Naive thymus-derived CD4-positive, alpha-beta T cell (primary cell): ENCODE measurements around the gene EXOC2. TPM values are rescaled to one million over a fixed set of nuclear protein-coding genes. Genes with fewer than 3 reads are reported as not detected.
A peak's percentile ranks its signal among the peaks of the same experiment; 100 is the strongest.

Source experiments
- ATAC-seq: fragments of 150-1000 bp; cut with Tn5 transposase; 2 replicates; pipeline ENCODE4 v1.10.0; 2021; ENCODE audit warnings: mild to moderate bottlenecking, moderate library complexity
- CTCF ChIA-PET: fragments of 350-600 bp; sonication (Branson Sonifier 250); formaldehyde crosslinking; loops from one replicate; lab custom pipeline; 2021; ENCODE audit warnings: antibody characterized with exemption; lab: Charles Lee
- POLR2A ChIA-PET: fragments of 350-600 bp; sonication (Branson Sonifier 250); formaldehyde crosslinking; loops from one replicate; lab custom pipeline; 2021; ENCODE audit warnings: antibody characterized with exemption, inconsistent platforms; lab: Charles Lee
- DNase-seq, 9 donors: peaks; one replicate each; pipeline versions ENCODE4 v3.0.0 to v3.0.0-alpha.2; 2020 to 2022; ENCODE audit warnings: mixed read lengths in 1 of 9
- H3K27ac ChIP-seq: one replicate; pipeline ENCODE4 v1.7.0; 2013; ENCODE audit warnings: mild to moderate bottlenecking, low read depth, low read length, moderate library complexity
- H3K27me3 ChIP-seq, 2 donors: one replicate each; pipeline ENCODE4 v1.7.0; 2013; ENCODE audit warnings: low read length in 2 of 2, mild to moderate bottlenecking in 2 of 2, moderate library complexity in 2 of 2; ENCODE audit not compliant: control insufficient read depth in 2 of 2, insufficient read depth in 2 of 2
- H3K36me3 ChIP-seq, 3 experiments: 1 replicate in 2 of 3; 2 replicates in 1 of 3; pipeline ENCODE4 v1.7.0; 2013; ENCODE audit warnings: low read length in 3 of 3, mild to moderate bottlenecking in 3 of 3, moderate library complexity in 1 of 3; ENCODE audit not compliant: insufficient read depth in 3 of 3, control insufficient read depth in 2 of 3
- H3K4me1 ChIP-seq, 2 donors: one replicate each; pipeline ENCODE4 v1.7.0; 2013; ENCODE audit warnings: low read length in 2 of 2, mild to moderate bottlenecking in 2 of 2, moderate library complexity in 1 of 2; ENCODE audit not compliant: control insufficient read depth in 2 of 2, insufficient read depth in 2 of 2
- H3K4me3 ChIP-seq: 2 replicates; pipeline ENCODE4 v1.7.0; 2013; ENCODE audit warnings: mild to moderate bottlenecking, low read length
- H3K9me3 ChIP-seq, 3 experiments: 1 replicate in 2 of 3; 2 replicates in 1 of 3; pipeline ENCODE4 v1.7.0; 2013; ENCODE audit warnings: low read length in 3 of 3; ENCODE audit not compliant: control insufficient read depth in 2 of 3
- H3K27ac Mint-ChIP-seq, 9 donors: one replicate each; pipeline ENCODE4 v1.8.0; 2020 to 2022; ENCODE audit warnings: mixed read lengths in 9 of 9, mild to moderate bottlenecking in 8 of 9, moderate library complexity in 5 of 9, inconsistent platforms in 2 of 9
- H3K27me3 Mint-ChIP-seq, 5 donors: one replicate each; pipeline ENCODE4 v1.8.0; 2021 to 2022; ENCODE audit warnings: mixed read lengths in 5 of 5, mild to moderate bottlenecking in 1 of 5
- H3K36me3 Mint-ChIP-seq, 5 donors: one replicate each; pipeline ENCODE4 v1.8.0; 2020 to 2022; ENCODE audit warnings: mixed read lengths in 5 of 5, mild to moderate bottlenecking in 3 of 5, inconsistent platforms in 1 of 5
- H3K4me1 Mint-ChIP-seq, 7 donors: one replicate each; pipeline ENCODE4 v1.8.0; 2020 to 2022; ENCODE audit warnings: mixed read lengths in 7 of 7, mild to moderate bottlenecking in 3 of 7, inconsistent platforms in 1 of 7
- H3K4me3 Mint-ChIP-seq, 10 donors: one replicate each; pipeline ENCODE4 v1.8.0; 2020 to 2022; ENCODE audit warnings: mild to moderate bottlenecking in 10 of 10, mixed read lengths in 10 of 10, moderate library complexity in 6 of 10, inconsistent platforms in 2 of 10
- H3K9me3 Mint-ChIP-seq, 11 donors: one replicate each; pipeline ENCODE4 v1.8.0; 2020 to 2022; ENCODE audit warnings: mixed read lengths in 11 of 11, mild to moderate bottlenecking in 4 of 11, inconsistent platforms in 1 of 11, moderate library complexity in 1 of 11
- intact Hi-C, 2 donors: fragments of 100-400 bp; cut with micrococcal nuclease; formaldehyde crosslinking; loops; one replicate each; pipeline ENCODE4 v1.15.1; 2023
- polyA plus RNA-seq, 2 donors: library from polyadenylated mRNA; unstranded; fragments of 300-500 nt; fragmentation: Illumina TruSeq; gene quantifications; one replicate each; pipeline ENCODE4 v1.2.3, GENCODE V29; 2021
- total RNA-seq, 6 experiments: library from RNA in 5 of 6; stranded (reverse) in 5 of 6; gene quantifications; 1 replicate in 5 of 6; 2 replicates in 1 of 6; pipeline ENCODE4 v1.2.3 and lab custom pipeline; 2021 to 2026

The EXOC2 gene
- total and polyA plus RNA-seq, 7 experiments from 2014 or later, result 26.7 to 45.4 (median 38.8) TPM

GRCh38 chr6:652865-653264 lies 40.1 kb downstream of the EXOC2 start:
- Mint-ChIP-seq H3K27me3 (no peaks in the 10 kb centered on the region), H3K4me3 (no peak overlapping the region), H3K4me1 (peaks cover 6 to 48% (median 15%) of the 10 kb centered on the region in 7 donors), H3K36me3 (peaks cover 11 to 36% (median 30%) of the 10 kb centered on the region in 5 donors), H3K9me3 (peaks cover 0 to 4% (median 0%) of the 10 kb centered on the region in 11 donors), H3K27ac (no peak overlapping the region)
- no peaks in the 10 kb centered on the region for H3K9me3 ChIP-seq
- ChIA-PET POLR2A (no interaction called here), CTCF (no interaction called here)
- H3K27ac ChIP-seq, result no peak overlapping the region
- no peaks in the 10 kb centered on the region for H3K27me3 ChIP-seq
- DNase-seq (no peak), ATAC-seq (no peak)
- no peak overlapping the region for H3K4me3 ChIP-seq
- intact Hi-C loops, result no loop called here
- H3K36me3 ChIP-seq, result peaks cover 0 to 11% (median 0%) of the 10 kb centered on the region in 3 experiments
- no peaks in the 10 kb centered on the region for H3K4me1 ChIP-seq

GRCh38 chr6:650098-650497 lies 42.8 kb downstream of the EXOC2 start:
- peaks cover 0 to 10% of the 10 kb centered on the region in 2 donors for H3K4me1 ChIP-seq
- no peak overlapping the region for H3K27ac ChIP-seq
- no peaks in the 10 kb centered on the region for H3K27me3 Mint-ChIP-seq
- H3K9me3 ChIP-seq, result no peaks in the 10 kb centered on the region
- ChIA-PET POLR2A (no interaction called here), CTCF (no interaction called here)
- intact Hi-C loops, result no loop called here
- no peak overlapping the region for H3K4me3 Mint-ChIP-seq
- DNase-seq, result no peak
- peaks cover 13 to 62% (median 35%) of the 10 kb centered on the region in 7 donors for H3K4me1 Mint-ChIP-seq
- no peaks in the 10 kb centered on the region for H3K36me3 ChIP-seq
- no peaks in the 10 kb centered on the region for H3K27me3 ChIP-seq
- ATAC-seq, result no peak
- peaks cover 0 to 4% (median 0%) of the 10 kb centered on the region in 11 donors for H3K9me3 Mint-ChIP-seq
- H3K36me3 Mint-ChIP-seq, result peaks cover 5 to 26% (median 15%) of the 10 kb centered on the region in 5 donors
- no peak overlapping the region for H3K4me3 ChIP-seq
- no peak overlapping the region for H3K27ac Mint-ChIP-seq

DNA sequence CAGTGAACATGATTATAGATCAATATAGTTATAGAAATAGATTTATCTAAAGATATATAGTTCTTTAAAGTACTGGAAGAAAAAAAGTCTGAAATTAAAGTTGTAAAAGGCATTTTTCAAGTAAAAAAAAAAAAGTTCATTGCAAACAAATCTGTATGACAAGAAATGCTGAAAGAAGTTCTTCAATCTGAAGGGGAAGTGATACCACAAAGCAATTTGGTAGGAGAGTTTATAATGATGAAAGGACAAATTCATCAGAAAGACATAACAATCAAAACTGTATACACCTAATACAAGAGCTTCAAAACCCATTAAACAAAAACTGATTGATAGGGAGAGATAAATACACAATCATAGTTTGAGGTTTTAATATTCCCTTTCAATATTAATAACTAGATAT lies 50.1 kb downstream of the EXOC2 start:
- no peak overlapping the region for H3K27ac Mint-ChIP-seq
- CTCF ChIA-PET, result no interaction called here
- Histone ChIP-seq H3K27me3 (no peaks in the 10 kb centered on the region), H3K4me1 (peaks cover 0 to 10% of the 10 kb centered on the region in 2 donors), H3K36me3 (no peaks in the 10 kb centered on the region), H3K27ac (no peak overlapping the region), H3K9me3 (no peaks in the 10 kb centered on the region), H3K4me3 (no peak overlapping the region)
- intact Hi-C loops, result loop anchor here in 1 of 2 donors (5.0 kb wide), 1 partner anchor 49 kb away; the partner anchor contains the start of gene EXOC2
- H3K36me3 Mint-ChIP-seq, result peaks cover 6 to 22% (median 14%) of the 10 kb centered on the region in 5 donors
- POLR2A ChIA-PET, result no interaction called here
- peaks cover 0 to 7% (median 0%) of the 10 kb centered on the region in 11 donors for H3K9me3 Mint-ChIP-seq
- H3K4me1 Mint-ChIP-seq, result peaks cover 9 to 63% (median 47%) of the 10 kb centered on the region in 7 donors
- no peak for DNase-seq
- no peak for ATAC-seq
- no peaks in the 10 kb centered on the region for H3K27me3 Mint-ChIP-seq
- H3K4me3 Mint-ChIP-seq, result no peak overlapping the region

- Mint-ChIP-seq H3K9me3 (peaks cover 0 to 7% (median 0%) of the 10 kb centered on the region in 11 donors), H3K36me3 (peaks cover 9 to 30% (median 22%) of the 10 kb centered on the region in 5 donors), H3K4me1 (peaks cover 13 to 51% (median 36%) of the 10 kb centered on the region in 7 donors), H3K27ac (peak overlapping the region in 2 of 9 donors; percentile 1 to 25), H3K4me3 (no peak overlapping the region), H3K27me3 (no peaks in the 10 kb centered on the region)
- CTCF ChIA-PET, result no interaction called here
- Histone ChIP-seq H3K4me1 (peaks cover 0 to 3% of the 10 kb centered on the region in 2 donors), H3K36me3 (peaks cover 0 to 8% (median 0%) of the 10 kb centered on the region in 3 experiments), H3K9me3 (no peaks in the 10 kb centered on the region), H3K4me3 (no peak overlapping the region), H3K27me3 (no peaks in the 10 kb centered on the region), H3K27ac (no peak overlapping the region)
- DNase-seq, result no peak
- intact Hi-C loops, result loop anchor here in 1 of 2 donors (5.0 kb wide), 1 partner anchor 51 kb away; the partner anchor contains the start of gene EXOC2
- POLR2A ChIA-PET, result no interaction called here
- no peak for ATAC-seq
Measured at GRCh38 chr6:641225-641985, 51.5 kb downstream of the EXOC2 start.

DNA sequence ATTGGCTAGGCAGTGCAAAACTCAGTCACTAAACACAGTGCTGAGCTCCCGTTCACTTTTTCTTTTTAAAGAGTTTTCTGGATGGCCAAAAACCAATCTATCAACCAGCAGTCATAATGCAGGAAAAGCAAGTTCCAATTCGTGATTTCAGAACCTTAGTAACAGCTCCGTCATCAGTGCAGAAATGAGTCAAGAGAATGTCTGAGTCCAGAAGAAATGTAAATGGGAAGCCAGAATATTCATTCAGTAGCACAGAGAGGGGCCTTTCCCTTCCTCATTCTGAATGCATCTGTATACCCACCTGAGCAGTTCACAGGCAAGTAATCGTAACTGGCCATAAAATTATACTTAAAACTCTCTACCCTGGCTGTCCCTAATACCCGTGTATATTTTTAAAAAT lies 56.5 kb downstream of the EXOC2 start:
- intact Hi-C loops, result no loop called here
- peaks cover 6 to 54% (median 25%) of the 10 kb centered on the region in 5 donors for H3K36me3 Mint-ChIP-seq
- POLR2A ChIA-PET, result no interaction called here
- H3K4me3 ChIP-seq, result no peak overlapping the region
- no peak overlapping the region for H3K4me3 Mint-ChIP-seq
- no peak overlapping the region for H3K27ac Mint-ChIP-seq
- H3K9me3 Mint-ChIP-seq, result peaks cover 0 to under 1% (median 0%) of the 10 kb centered on the region in 11 donors
- DNase-seq (no peak), ATAC-seq (no peak)
- H3K9me3 ChIP-seq, result no peaks in the 10 kb centered on the region
- no peaks in the 10 kb centered on the region for H3K27me3 Mint-ChIP-seq
- peaks cover 0 to 39% (median 0%) of the 10 kb centered on the region in 3 experiments for H3K36me3 ChIP-seq
- no peak overlapping the region for H3K27ac ChIP-seq
- no peaks in the 10 kb centered on the region for H3K4me1 ChIP-seq
- no peaks in the 10 kb centered on the region for H3K27me3 ChIP-seq
- CTCF ChIA-PET, result no interaction called here
- peaks cover 5 to 26% (median 10%) of the 10 kb centered on the region in 7 donors for H3K4me1 Mint-ChIP-seq

DNA sequence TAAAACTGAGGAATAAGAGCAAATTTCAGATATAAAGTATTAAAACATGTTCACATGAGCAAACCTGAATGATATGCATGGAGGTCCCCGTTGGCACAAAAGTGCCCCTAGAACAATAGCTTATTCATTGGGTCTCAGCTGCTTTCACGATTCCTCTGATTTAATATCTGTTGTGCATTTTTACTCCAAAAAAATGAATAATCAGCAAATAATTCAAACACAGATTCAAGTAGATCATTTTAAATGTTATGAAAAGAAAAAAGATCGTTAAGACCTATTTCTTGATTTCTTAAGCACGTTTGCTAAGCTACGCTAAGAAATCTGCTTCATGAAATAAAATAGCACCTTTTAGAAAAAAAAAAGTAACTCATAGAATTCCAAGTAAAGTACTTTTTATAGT lies 57.7 kb downstream of the EXOC2 start:
- Histone ChIP-seq H3K36me3 (peaks cover 0 to 39% (median 0%) of the 10 kb centered on the region in 3 experiments), H3K9me3 (no peaks in the 10 kb centered on the region), H3K27me3 (no peaks in the 10 kb centered on the region), H3K4me1 (no peaks in the 10 kb centered on the region), H3K4me3 (no peak overlapping the region), H3K27ac (no peak overlapping the region)
- Mint-ChIP-seq H3K9me3 (no peaks in the 10 kb centered on the region), H3K4me1 (peaks cover 0 to 18% (median 9%) of the 10 kb centered on the region in 7 donors), H3K27ac (no peak overlapping the region), H3K27me3 (no peaks in the 10 kb centered on the region), H3K4me3 (no peak overlapping the region), H3K36me3 (peaks cover 6 to 49% (median 25%) of the 10 kb centered on the region in 5 donors)
- DNase-seq (no peak), ATAC-seq (no peak)
- ChIA-PET CTCF (interaction anchor here (0.7 kb wide), 1 partner anchor 77 kb away, joined by 3 read pairs; no protein-coding TSS in a partner anchor), POLR2A (no interaction called here)
- intact Hi-C loops, result no loop called here
